B cell (primary cell): Measurements from ENCODE around the gene ABCA7. TPM values are rescaled to one million over a fixed set of nuclear protein-coding genes. Genes with fewer than 3 reads are reported as not detected.
A peak's percentile ranks its signal among the peaks of the same experiment; 100 is the strongest.

Experiments used
- ATAC-seq: fragments of 200-7000 bp; cut with Tn5 transposase; one replicate; pipeline ENCODE4 v1.10.0; 2021; ENCODE audit warnings: low read depth, mild to moderate bottlenecking, moderate number of reproducible peaks, moderate library complexity
- CTCF ChIA-PET: fragments of 350-600 bp; sonication (Branson Sonifier 250); formaldehyde crosslinking; loops from one replicate; lab custom pipeline; 2021; ENCODE audit warnings: antibody characterized with exemption, inconsistent platforms; lab: Charles Lee
- POLR2A ChIA-PET: fragments of 350-600 bp; sonication (Branson Sonifier 250); formaldehyde crosslinking; loops from one replicate; lab custom pipeline; 2021; ENCODE audit warnings: antibody characterized with exemption; lab: Charles Lee
- DNase-seq: peaks from one replicate; pipeline ENCODE4 v3.0.0; 2013
- H2AFZ ChIP-seq: 2 replicates; pipeline ENCODE4 v1.6.1; 2012; ENCODE audit warnings: mild to moderate bottlenecking, low read depth, low read length; ENCODE audit not compliant: insufficient read depth, poor library complexity, severe bottlenecking
- H3K27ac ChIP-seq, 2 donors: 1 replicate in 1 of 2; 2 replicates in 1 of 2; pipeline ENCODE4 v1.5.1; 2012 to 2013; ENCODE audit warnings: low read length in 2 of 2, mild to moderate bottlenecking in 2 of 2, moderate library complexity in 1 of 2
- H3K27me3 ChIP-seq, 4 experiments: fragments of 200-600 bp in 1 of 4; sonication (generic) in 1 of 4; replicated peaks in 1 of 4; 1 replicate in 2 of 4; 2 replicates in 2 of 4; pipeline versions ENCODE4 v1.6.1 to v1.7.0; 2013 to 2016; ENCODE audit warnings: low read length in 3 of 4, mild to moderate bottlenecking in 2 of 4, mixed read lengths in 1 of 4, moderate library complexity in 1 of 4; ENCODE audit not compliant: insufficient read depth in 4 of 4, control insufficient read depth in 3 of 4; ENCODE audit errors: control extremely low read depth in 1 of 4
- H3K36me3 ChIP-seq, 2 experiments: replicated peaks in 1 of 2; 1 replicate in 1 of 2; 2 replicates in 1 of 2; pipeline versions ENCODE4 v1.6.1 to v1.7.1; 2013; ENCODE audit warnings: low read length in 1 of 2; ENCODE audit not compliant: insufficient read depth in 2 of 2, control insufficient read depth in 1 of 2; ENCODE audit errors: control extremely low read depth in 1 of 2, extremely low read depth in 1 of 2
- H3K4me1 ChIP-seq, 2 donors: fragments of 200-600 bp in 1 of 2; sonication (generic) in 1 of 2; 1 replicate in 1 of 2; 2 replicates in 1 of 2; pipeline versions ENCODE4 v1.5.1 to v1.6.1; 2013 to 2017; ENCODE audit warnings: low read length in 2 of 2; ENCODE audit not compliant: control insufficient read depth in 2 of 2, insufficient read depth in 2 of 2
- H3K4me2 ChIP-seq: replicated peaks from 2 replicates; pipeline ENCODE3; 2012; ENCODE audit warnings: mild to moderate bottlenecking, low read depth, low read length; ENCODE audit not compliant: poor library complexity, severe bottlenecking
- H3K4me3 ChIP-seq, 5 experiments: fragments of 200-600 bp in 1 of 5; sonication (generic) in 1 of 5; 1 replicate in 3 of 5; 2 replicates in 2 of 5; pipeline versions ENCODE4 v1.5.1 to v1.7.0; 2011 to 2016; ENCODE audit warnings: low read length in 4 of 5, mild to moderate bottlenecking in 4 of 5, low read depth in 2 of 5, control low read depth in 1 of 5, moderate library complexity in 1 of 5; ENCODE audit not compliant: insufficient read depth in 1 of 5; ENCODE audit errors: control extremely low read depth in 1 of 5, extremely low read depth in 1 of 5
- H3K79me2 ChIP-seq: fragments of 200-600 bp; sonication (generic); one replicate; pipeline ENCODE4 v1.6.0; 2016; ENCODE audit warnings: low read length; ENCODE audit not compliant: control insufficient read depth, insufficient read depth
- H3K9ac ChIP-seq: fragments of 200-600 bp; sonication (generic); 2 replicates; pipeline ENCODE4 v1.6.1; 2017; ENCODE audit warnings: mild to moderate bottlenecking, low read length, moderate library complexity
- H3K9me3 ChIP-seq, 3 donors: one replicate each; pipeline versions ENCODE4 v1.6.1 to v1.7.1; 2013; ENCODE audit warnings: low read length in 2 of 3; ENCODE audit not compliant: control insufficient read depth in 2 of 3, insufficient read depth in 1 of 3; ENCODE audit errors: control extremely low read depth in 1 of 3
- H4K20me1 ChIP-seq: 2 replicates; pipeline ENCODE4 v1.6.0; 2012; ENCODE audit warnings: mild to moderate bottlenecking, low read length; ENCODE audit not compliant: insufficient read depth, control insufficient read depth, poor library complexity, severe bottlenecking
- H3K27ac Mint-ChIP-seq: one replicate; pipeline ENCODE4 v1.8.0; 2021; ENCODE audit warnings: mixed read lengths
- H3K27me3 Mint-ChIP-seq: one replicate; pipeline ENCODE4 v1.8.0; 2021; ENCODE audit warnings: mixed read lengths
- H3K4me1 Mint-ChIP-seq: one replicate; pipeline ENCODE4 v1.8.0; 2021; ENCODE audit warnings: mixed read lengths
- H3K4me3 Mint-ChIP-seq: one replicate; pipeline ENCODE4 v1.8.0; 2021; ENCODE audit warnings: mixed read lengths
- H3K9me3 Mint-ChIP-seq: one replicate; pipeline ENCODE4 v1.8.0; 2022; ENCODE audit warnings: mixed read lengths; ENCODE audit not compliant: insufficient read depth
- EZH2 ChIP-seq: IDR thresholded peaks from 2 replicates; pipeline ENCODE4 v1.6.1; 2012; ENCODE audit warnings: borderline replicate concordance, low read depth, mild to moderate bottlenecking, moderate library complexity, low read length; ENCODE audit not compliant: insufficient read depth, poor library complexity, severe bottlenecking
- WGBS: methylation state at CpG from one replicate; pipeline ENCODE4 v1.1.5; 2013; ENCODE audit warnings: missing lambda C conversion rate; ENCODE audit not compliant: insufficient coverage; 5-methylcytosine and 5-hydroxymethylcytosine counted together
- intact Hi-C: fragments of 100-400 bp; cut with micrococcal nuclease; formaldehyde crosslinking; loops from one replicate; pipeline ENCODE4 v1.10.0; 2022
- polyA plus RNA-seq: library from polyadenylated mRNA; depleted of rRNA; stranded (reverse); fragments of >200 nt; gene quantifications from 2 replicates; pipeline ENCODE4 v1.2.3, GENCODE V29; 2012
- total RNA-seq, 2 donors: library from RNA; stranded (reverse); fragments of 120-200 nt in 1 of 2; gene quantifications; 1 replicate in 1 of 2; 2 replicates in 1 of 2; pipeline versions ENCODE4 v1.2.3 to v1.2.4, GENCODE V29; 2013 to 2022
- TF ChIP-seq, protein P1 (sequence below): fragments of 200-600 bp; IDR thresholded peaks from one replicate; pipeline ENCODE4 v1.8.0; 2022; ENCODE audit warnings: antibody characterized with exemption, mild to moderate bottlenecking

Gene ABCA7
- total and polyA plus RNA-seq, 2 donors (not counting 1 experiment from before 2014, with no cell fraction given): 192 to 281 TPM

- Histone ChIP-seq H2AFZ (peak overlapping the region; percentile 42), H3K27ac (no peak overlapping the region), H3K4me1 (peaks cover 38 to 53% of the 10 kb centered on the region in 2 donors), H3K4me3 (no peak overlapping the region), H4K20me1 (peaks cover 54% of the 10 kb centered on the region), H3K9me3 (peaks cover 0 to 30% (median 0%) of the 10 kb centered on the region in 3 donors), H3K36me3 (peaks cover 0 to 25% of the 10 kb centered on the region in 2 experiments), H3K9ac (no peak overlapping the region), H3K27me3 (no peaks in the 10 kb centered on the region), H3K4me2 (peak overlapping the region; percentile 91), H3K79me2 (peaks cover 33% of the 10 kb centered on the region)
- 16% methylated on average over 59 of the region's 60 CpGs for WGBS
- peak; percentile 19 for ATAC-seq
- peaks cover 33% of the 10 kb centered on the region for H3K4me1 Mint-ChIP-seq
- no peaks in the 10 kb centered on the region for H3K9me3 Mint-ChIP-seq
- CTCF ChIA-PET: interaction anchor here (0.6 to 5.2 kb wide), 26 partner anchors 11 to 201 kb away, joined by 3 to 56 read pairs (median 6); partner anchors contain the start of genes ABCA7, POLR2E and RNU6-2
- no peaks in the 10 kb centered on the region for H3K27me3 Mint-ChIP-seq
- peak overlapping the region; percentile 79 for H3K4me3 Mint-ChIP-seq
- POLR2A ChIA-PET: interaction anchor here (0.6 to 6.3 kb wide), 14 partner anchors 11 to 204 kb away, joined by 3 to 97 read pairs (median 3); partner anchors contain the start of genes ABCA7, CIRBP, CNN2 and GPX4
- TF ChIP-seq, protein P1, sequence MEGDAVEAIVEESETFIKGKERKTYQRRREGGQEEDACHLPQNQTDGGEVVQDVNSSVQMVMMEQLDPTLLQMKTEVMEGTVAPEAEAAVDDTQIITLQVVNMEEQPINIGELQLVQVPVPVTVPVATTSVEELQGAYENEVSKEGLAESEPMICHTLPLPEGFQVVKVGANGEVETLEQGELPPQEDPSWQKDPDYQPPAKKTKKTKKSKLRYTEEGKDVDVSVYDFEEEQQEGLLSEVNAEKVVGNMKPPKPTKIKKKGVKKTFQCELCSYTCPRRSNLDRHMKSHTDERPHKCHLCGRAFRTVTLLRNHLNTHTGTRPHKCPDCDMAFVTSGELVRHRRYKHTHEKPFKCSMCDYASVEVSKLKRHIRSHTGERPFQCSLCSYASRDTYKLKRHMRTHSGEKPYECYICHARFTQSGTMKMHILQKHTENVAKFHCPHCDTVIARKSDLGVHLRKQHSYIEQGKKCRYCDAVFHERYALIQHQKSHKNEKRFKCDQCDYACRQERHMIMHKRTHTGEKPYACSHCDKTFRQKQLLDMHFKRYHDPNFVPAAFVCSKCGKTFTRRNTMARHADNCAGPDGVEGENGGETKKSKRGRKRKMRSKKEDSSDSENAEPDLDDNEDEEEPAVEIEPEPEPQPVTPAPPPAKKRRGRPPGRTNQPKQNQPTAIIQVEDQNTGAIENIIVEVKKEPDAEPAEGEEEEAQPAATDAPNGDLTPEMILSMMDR: peak; percentile 78
- TF ChIP-seq EZH2: no peak
- peak; percentile 83 for DNase-seq
- peak overlapping the region; percentile 83 for H3K27ac Mint-ChIP-seq
- intact Hi-C loops: loop anchor here (5.0 to 10.0 kb wide), 2 partner anchors 37 to 140 kb away; partner anchors contain the start of genes ARID3A and GPX4
These were observed 25.0 kb downstream of the ABCA7 start for GRCh38 chr19:1064661-1065605.
